Brain microvascular endothelial cell (primary cell): ENCODE data around the gene SVOP.

Source experiments
- DNase-seq: peaks from one replicate; pipeline ENCODE4 v3.0.0-alpha.2; 2020
- H3K27ac ChIP-seq: fragments of 250-450 bp; sonication (Bioruptor Pico); 2 replicates; pipeline ENCODE4 v1.5.1; 2020; ENCODE audit warnings: mild to moderate bottlenecking, moderate library complexity
- H3K27me3 ChIP-seq: fragments of 250-450 bp; sonication (Bioruptor Pico); replicated peaks from 2 replicates; pipeline ENCODE4 v1.5.1; 2020; ENCODE audit warnings: mild to moderate bottlenecking
- H3K36me3 ChIP-seq: fragments of 250-450 bp; sonication (Bioruptor Pico); replicated peaks from 2 replicates; pipeline ENCODE4 v1.5.1; 2020; ENCODE audit warnings: mild to moderate bottlenecking
- H3K4me3 ChIP-seq: 2 replicates; pipeline ENCODE4 v1.5.1; 2011; ENCODE audit warnings: low read depth, mild to moderate bottlenecking, control low read depth, low read length, moderate library complexity
- in situ Hi-C: cut with HindIII; loops from 2 replicates; pipeline ENCODE4 v1.10.0; 2017; ENCODE audit warnings: low sequenced_read_pairs, low pct_ligation_motif_present
- TF ChIP-seq, protein P1 (sequence below): IDR thresholded peaks from 2 replicates; pipeline ENCODE4 v1.5.1; 2011; ENCODE audit warnings: low read depth, mild to moderate bottlenecking, moderate library complexity, low read length, control low read depth, inconsistent platforms; ENCODE audit errors: missing control alignments

Gene SVOP

DNA sequence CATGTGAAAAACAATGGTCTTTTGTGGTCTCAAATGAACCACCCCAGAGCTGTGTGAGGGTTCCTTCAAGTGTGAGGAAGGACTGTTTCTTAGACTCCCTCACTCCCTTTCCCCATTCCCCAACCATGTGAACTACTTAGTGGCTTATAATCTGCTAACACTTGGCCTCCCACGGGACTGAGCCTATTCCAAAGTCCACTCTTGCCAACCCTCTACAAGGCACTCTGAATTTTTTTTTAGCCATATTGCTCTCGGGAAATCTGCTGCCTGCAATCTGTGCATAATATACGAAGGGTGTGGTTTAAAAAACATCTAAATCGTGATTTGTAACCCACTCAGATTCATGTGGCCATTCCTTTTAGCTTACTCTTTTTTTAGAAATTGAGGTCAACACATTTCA is 2.6 kb downstream of the SVOP start:
- H3K4me3 ChIP-seq, result no peak overlapping the region
- DNase-seq, result no peak
- in situ Hi-C loops, result no loop called here
- H3K36me3 ChIP-seq, result no peaks in the 10 kb centered on the region
- no peaks in the 10 kb centered on the region for H3K27me3 ChIP-seq
- TF ChIP-seq, protein P1, sequence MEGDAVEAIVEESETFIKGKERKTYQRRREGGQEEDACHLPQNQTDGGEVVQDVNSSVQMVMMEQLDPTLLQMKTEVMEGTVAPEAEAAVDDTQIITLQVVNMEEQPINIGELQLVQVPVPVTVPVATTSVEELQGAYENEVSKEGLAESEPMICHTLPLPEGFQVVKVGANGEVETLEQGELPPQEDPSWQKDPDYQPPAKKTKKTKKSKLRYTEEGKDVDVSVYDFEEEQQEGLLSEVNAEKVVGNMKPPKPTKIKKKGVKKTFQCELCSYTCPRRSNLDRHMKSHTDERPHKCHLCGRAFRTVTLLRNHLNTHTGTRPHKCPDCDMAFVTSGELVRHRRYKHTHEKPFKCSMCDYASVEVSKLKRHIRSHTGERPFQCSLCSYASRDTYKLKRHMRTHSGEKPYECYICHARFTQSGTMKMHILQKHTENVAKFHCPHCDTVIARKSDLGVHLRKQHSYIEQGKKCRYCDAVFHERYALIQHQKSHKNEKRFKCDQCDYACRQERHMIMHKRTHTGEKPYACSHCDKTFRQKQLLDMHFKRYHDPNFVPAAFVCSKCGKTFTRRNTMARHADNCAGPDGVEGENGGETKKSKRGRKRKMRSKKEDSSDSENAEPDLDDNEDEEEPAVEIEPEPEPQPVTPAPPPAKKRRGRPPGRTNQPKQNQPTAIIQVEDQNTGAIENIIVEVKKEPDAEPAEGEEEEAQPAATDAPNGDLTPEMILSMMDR, result no peak
- no peak overlapping the region for H3K27ac ChIP-seq

- no peak for DNase-seq
- in situ Hi-C loops, result no loop called here
Observed at GRCh38 chr12:109016978-109017377, 3.9 kb downstream of the SVOP start.

DNA sequence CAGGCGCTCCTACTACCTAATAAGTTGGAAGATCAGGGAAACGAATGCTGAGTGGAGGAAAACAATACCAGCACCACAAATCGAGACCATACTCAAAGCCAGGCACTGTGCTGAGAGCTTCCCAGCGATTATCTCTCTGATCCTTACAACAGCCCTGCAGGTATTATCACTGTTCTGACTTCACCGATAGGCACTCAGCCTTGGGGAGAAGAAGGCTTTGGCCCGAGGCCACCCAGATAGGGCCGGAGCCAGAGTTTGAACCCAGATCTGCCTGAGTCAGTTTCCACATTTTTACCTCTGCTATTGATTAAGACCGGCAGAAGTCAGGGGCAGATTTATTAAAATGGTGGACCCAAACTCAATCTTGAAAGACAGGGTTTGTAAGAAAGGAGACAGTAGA is 4.9 kb downstream of the SVOP start:
- Histone ChIP-seq H3K27me3 (no peaks in the 10 kb centered on the region), H3K36me3 (no peaks in the 10 kb centered on the region), H3K4me3 (no peak overlapping the region), H3K27ac (no peak overlapping the region)
- TF ChIP-seq, protein P1, result no peak
- no peak for DNase-seq
- in situ Hi-C loops, result no loop called here

More at GRCh38 chr12:109016978-109017377, 3.9 kb downstream of the SVOP start:
- H3K27ac ChIP-seq, result no peak overlapping the region
- no peaks in the 10 kb centered on the region for H3K36me3 ChIP-seq
- TF ChIP-seq, protein P1, result no peak
- H3K4me3 ChIP-seq, result no peak overlapping the region
- H3K27me3 ChIP-seq, result no peaks in the 10 kb centered on the region

DNA sequence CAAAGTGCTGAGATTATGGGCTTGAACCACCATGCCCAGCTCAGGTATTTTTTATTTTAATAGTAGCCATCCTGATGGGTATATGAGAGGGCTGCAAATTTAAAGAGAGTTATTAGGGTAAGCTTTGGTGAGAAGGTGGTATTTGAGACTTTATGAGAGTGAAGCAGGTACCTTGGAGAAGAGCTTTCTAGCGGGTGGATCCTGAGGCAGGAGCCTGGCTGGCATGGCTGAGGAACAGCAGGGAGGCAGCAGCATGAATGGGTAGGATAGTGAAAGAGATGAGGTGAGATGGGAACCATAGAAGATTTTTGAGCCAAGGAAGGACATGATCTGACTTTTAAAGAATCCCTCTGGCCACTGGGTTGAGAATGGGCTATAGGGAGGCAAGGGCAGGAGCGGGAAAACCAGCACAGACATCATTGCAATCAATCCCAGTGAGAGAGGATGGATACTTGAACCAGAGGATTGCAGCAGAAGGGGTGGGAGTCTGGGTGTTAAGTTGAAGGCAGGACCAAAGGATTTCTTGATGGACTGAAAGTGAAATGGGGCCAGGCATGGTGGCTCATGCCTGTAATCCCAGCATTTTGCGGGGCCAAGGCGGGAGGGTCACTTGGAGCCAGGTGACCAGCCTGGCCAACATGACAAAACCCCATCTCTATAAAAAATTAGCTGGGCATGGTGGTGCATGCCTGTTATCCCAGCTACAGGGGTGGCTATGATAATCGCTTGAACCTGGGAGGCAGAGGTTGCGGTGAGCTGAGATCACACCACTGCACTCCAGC is 5.7 kb downstream of the SVOP start:
- H3K4me3 ChIP-seq, result no peak overlapping the region
- in situ Hi-C loops, result no loop called here
- no peaks in the 10 kb centered on the region for H3K27me3 ChIP-seq
- TF ChIP-seq, protein P1, result no peak
- no peak overlapping the region for H3K27ac ChIP-seq
- no peaks in the 10 kb centered on the region for H3K36me3 ChIP-seq
- no peak for DNase-seq

- no peak for DNase-seq
- H3K36me3 ChIP-seq, result no peaks in the 10 kb centered on the region
- in situ Hi-C loops, result no loop called here
- H3K4me3 ChIP-seq, result no peak overlapping the region
- no peaks in the 10 kb centered on the region for H3K27me3 ChIP-seq
- TF ChIP-seq, protein P1, result no peak
- H3K27ac ChIP-seq, result no peak overlapping the region
Observed at GRCh38 chr12:109010259-109010658, 10.6 kb downstream of the SVOP start.

GRCh38 chr12:109009766-109010165 is 11.1 kb downstream of the SVOP start:
- no peaks in the 10 kb centered on the region for H3K36me3 ChIP-seq
- no peaks in the 10 kb centered on the region for H3K27me3 ChIP-seq
- H3K27ac ChIP-seq, result no peak overlapping the region
- no peak for DNase-seq
- TF ChIP-seq, protein P1, result no peak
- in situ Hi-C loops, result no loop called here
- H3K4me3 ChIP-seq, result no peak overlapping the region
